Measurements from ENCODE around the gene OR3A2. TPM values are rescaled to one million over a fixed set of nuclear protein-coding genes. Genes with fewer than 3 reads are reported as not detected.

Gene OR3A2
- total and polyA plus RNA-seq, 2 of the 13 experiments (the other 11 are each of a cell fraction or from before 2014, with no cell fraction given): not detected

DNA sequence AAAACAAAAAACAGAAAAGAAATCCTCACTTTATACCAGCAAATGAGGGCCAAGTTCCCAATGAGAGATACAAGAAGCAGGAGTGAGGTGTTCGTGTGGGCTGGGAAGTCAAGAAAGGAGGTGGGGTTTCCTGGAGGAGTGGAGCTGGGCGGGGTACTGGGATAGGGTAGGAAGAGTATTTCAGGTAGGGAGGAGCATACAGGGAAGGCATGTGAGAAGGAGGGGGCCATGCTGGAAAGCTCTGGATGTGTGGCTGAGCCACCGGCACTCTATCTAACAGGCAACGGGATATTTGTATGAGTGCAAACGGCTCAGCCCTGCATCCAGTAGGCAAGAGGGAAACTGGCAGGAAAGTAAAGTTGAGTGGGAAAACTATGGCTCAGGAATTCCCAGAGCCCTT, 4.2 kb downstream of the OR3A2 start:
- Histone ChIP-seq H2AFZ (ENCODE audit: low read length) (no peak overlapping the region), H3K27ac (ENCODE audit: extremely low read length, insufficient read depth, low read length) (no peak overlapping the region), H3K9me3 (ENCODE audit: low read length) (no peaks in the 10 kb centered on the region), H3K79me2 (ENCODE audit: insufficient read depth, low read length) (no peaks in the 10 kb centered on the region), H3K36me3 (replicated peaks in 1 of 2; ENCODE audit: control insufficient read depth in 1 of 2, insufficient read depth in 2 of 2, low read length in 2 of 2) (no peaks in the 10 kb centered on the region), H3K27me3 (ENCODE audit: control insufficient read depth in 1 of 2, insufficient read depth in 2 of 2, low read length in 2 of 2) (peaks cover 4 to 29% of the 10 kb centered on the region in 2 experiments; a peak in 2 of 5 replicates), H3K4me1 (ENCODE audit: insufficient read depth, low read length) (no peaks in the 10 kb centered on the region), H3K4me3 (replicated peaks in 1 of 3; ENCODE audit: insufficient read depth in 1 of 3, low read depth in 2 of 3, low read length in 3 of 3) (no peak overlapping the region), H3K4me2 (ENCODE audit: low read depth, low read length) (no peak overlapping the region), H4K20me1 (ENCODE audit: insufficient read depth, low read length) (no peaks in the 10 kb centered on the region), H3K9ac (ENCODE audit: insufficient read depth, low read depth, low read length) (no peak overlapping the region)
- ATAC-seq (no peak), DNase-seq (ENCODE audit: low spot score) (no peak), FAIRE-seq (no peak)
- ChIA-PET CTCF (ENCODE audit: low intra/inter-chr PET ratio, low total read pairs) (no interaction called here), POLR2A (no interaction called here)
- BruUV-seq (replicated peaks): no TSS peak
- intact Hi-C loops (cut with micrococcal nuclease; ENCODE audit: unreplicated experiment): no loop called here
- WGBS (ENCODE audit: low lambda C conversion rate): 35% methylated on average over 5 of the region's 5 CpGs
- in situ Hi-C loops (cut with HindIII; ENCODE audit: extremely low pct_ligation_motif_present, low pct_unique_long_range_greater_than_20kb): no loop called here
- no peak for TF ChIP-seq HNF4G (IDR thresholded peaks at IDR 0.05; ENCODE audit: borderline replicate concordance, low read depth, low read length)
- TF ChIP-seq HNF4G (CRISPR knock-in tag; IDR thresholded peaks at IDR 0.05; ENCODE audit: borderline replicate concordance, low read depth): no peak
- TF ChIP-seq, protein P1, sequence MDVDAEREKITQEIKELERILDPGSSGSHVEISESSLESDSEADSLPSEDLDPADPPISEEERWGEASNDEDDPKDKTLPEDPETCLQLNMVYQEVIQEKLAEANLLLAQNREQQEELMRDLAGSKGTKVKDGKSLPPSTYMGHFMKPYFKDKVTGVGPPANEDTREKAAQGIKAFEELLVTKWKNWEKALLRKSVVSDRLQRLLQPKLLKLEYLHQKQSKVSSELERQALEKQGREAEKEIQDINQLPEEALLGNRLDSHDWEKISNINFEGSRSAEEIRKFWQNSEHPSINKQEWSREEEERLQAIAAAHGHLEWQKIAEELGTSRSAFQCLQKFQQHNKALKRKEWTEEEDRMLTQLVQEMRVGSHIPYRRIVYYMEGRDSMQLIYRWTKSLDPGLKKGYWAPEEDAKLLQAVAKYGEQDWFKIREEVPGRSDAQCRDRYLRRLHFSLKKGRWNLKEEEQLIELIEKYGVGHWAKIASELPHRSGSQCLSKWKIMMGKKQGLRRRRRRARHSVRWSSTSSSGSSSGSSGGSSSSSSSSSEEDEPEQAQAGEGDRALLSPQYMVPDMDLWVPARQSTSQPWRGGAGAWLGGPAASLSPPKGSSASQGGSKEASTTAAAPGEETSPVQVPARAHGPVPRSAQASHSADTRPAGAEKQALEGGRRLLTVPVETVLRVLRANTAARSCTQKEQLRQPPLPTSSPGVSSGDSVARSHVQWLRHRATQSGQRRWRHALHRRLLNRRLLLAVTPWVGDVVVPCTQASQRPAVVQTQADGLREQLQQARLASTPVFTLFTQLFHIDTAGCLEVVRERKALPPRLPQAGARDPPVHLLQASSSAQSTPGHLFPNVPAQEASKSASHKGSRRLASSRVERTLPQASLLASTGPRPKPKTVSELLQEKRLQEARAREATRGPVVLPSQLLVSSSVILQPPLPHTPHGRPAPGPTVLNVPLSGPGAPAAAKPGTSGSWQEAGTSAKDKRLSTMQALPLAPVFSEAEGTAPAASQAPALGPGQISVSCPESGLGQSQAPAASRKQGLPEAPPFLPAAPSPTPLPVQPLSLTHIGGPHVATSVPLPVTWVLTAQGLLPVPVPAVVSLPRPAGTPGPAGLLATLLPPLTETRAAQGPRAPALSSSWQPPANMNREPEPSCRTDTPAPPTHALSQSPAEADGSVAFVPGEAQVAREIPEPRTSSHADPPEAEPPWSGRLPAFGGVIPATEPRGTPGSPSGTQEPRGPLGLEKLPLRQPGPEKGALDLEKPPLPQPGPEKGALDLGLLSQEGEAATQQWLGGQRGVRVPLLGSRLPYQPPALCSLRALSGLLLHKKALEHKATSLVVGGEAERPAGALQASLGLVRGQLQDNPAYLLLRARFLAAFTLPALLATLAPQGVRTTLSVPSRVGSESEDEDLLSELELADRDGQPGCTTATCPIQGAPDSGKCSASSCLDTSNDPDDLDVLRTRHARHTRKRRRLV (CRISPR knock-in tag; IDR thresholded peaks at IDR 0.05): no peak
- TF ChIP-seq ZNF577 (CRISPR knock-in tag; IDR thresholded peaks at IDR 0.05; ENCODE audit: borderline replicate concordance, low read depth): no peak
- no peak for TF ChIP-seq SMARCE1 (IDR thresholded peaks at IDR 0.05; ENCODE audit: borderline replicate concordance)
- no peak for TF ChIP-seq SMAD9 (CRISPR knock-in tag; IDR thresholded peaks at IDR 0.05)
- TF ChIP-seq STAT5B (CRISPR knock-in tag; IDR thresholded peaks at IDR 0.05): no peak
- no peak for TF ChIP-seq GTF3A (CRISPR knock-in tag; conservative IDR thresholded peaks at IDR 0.05)
- TF ChIP-seq ZIK1 (CRISPR knock-in tag; IDR thresholded peaks at IDR 0.05; ENCODE audit: borderline replicate concordance, low read depth): no peak
- no peak for TF ChIP-seq GPN1 (CRISPR knock-in tag; IDR thresholded peaks at IDR 0.05; ENCODE audit: borderline replicate concordance)
